SU-DHL-6 (cell line): ENCODE measurements around the gene RDH8.

Experiments used
- H2AFZ ChIP-seq: fragments of 200-600 bp; sonication (generic); 2 replicates; pipeline ENCODE4 v1.6.1; 2014; ENCODE audit warnings: low read depth, mild to moderate bottlenecking, moderate library complexity, mixed read lengths, antibody characterized with exemption, low read length; ENCODE audit not compliant: severe bottlenecking
- H3F3A ChIP-seq: fragments of 200-600 bp; shearing (Covaris generic); 2 replicates; pipeline ENCODE4 v1.6.0; 2016; ENCODE audit warnings: antibody characterized with exemption, mild to moderate bottlenecking; ENCODE audit not compliant: insufficient read depth
- H3K27ac ChIP-seq: fragments of 200-600 bp; sonication (generic); 2 replicates; pipeline ENCODE4 v1.5.1; 2016; ENCODE audit warnings: low read depth, mild to moderate bottlenecking, low read length, moderate library complexity, mixed read lengths
- H3K27me3 ChIP-seq: fragments of 200-600 bp; sonication (generic), shearing (Covaris generic); 2 replicates; pipeline ENCODE4 v1.6.0; 2014; ENCODE audit warnings: mild to moderate bottlenecking, low read length
- H3K36me3 ChIP-seq: fragments of 200-600 bp; sonication (generic); 2 replicates; pipeline ENCODE4 v1.6.1; 2014; ENCODE audit warnings: mild to moderate bottlenecking, low read length, mixed read lengths
- H3K4me2 ChIP-seq: fragments of 300-600, 200-600 bp; shearing (Covaris generic), sonication (generic); 2 replicates; pipeline ENCODE4 v1.6.0; 2014; ENCODE audit warnings: low read length, low read depth, mild to moderate bottlenecking; ENCODE audit not compliant: poor library complexity, severe bottlenecking
- H3K4me3 ChIP-seq: fragments of 200-600 bp; sonication (generic); 2 replicates; pipeline ENCODE4 v1.5.1; 2014; ENCODE audit warnings: antibody characterized with exemption, low read length, mild to moderate bottlenecking, mixed read lengths; ENCODE audit not compliant: insufficient read depth, poor library complexity, severe bottlenecking
- H3K79me2 ChIP-seq: fragments of 200-600 bp; sonication (generic); 2 replicates; pipeline ENCODE4 v1.6.1; 2014; ENCODE audit warnings: mild to moderate bottlenecking, low read length, moderate library complexity; ENCODE audit not compliant: insufficient read depth
- H3K9ac ChIP-seq: fragments of 200-600 bp; sonication (generic); 2 replicates; pipeline ENCODE4 v1.7.0; 2014; ENCODE audit warnings: mild to moderate bottlenecking, low read length
- H3K9me2 ChIP-seq: fragments of 200-600 bp; sonication (generic); replicated peaks from 2 replicates; pipeline ENCODE4 v1.6.1; 2014; ENCODE audit warnings: low read length; ENCODE audit not compliant: insufficient read depth
- H3K9me3 ChIP-seq: fragments of 200-600 bp; sonication (generic); 2 replicates; pipeline ENCODE4 v1.6.1; 2014; ENCODE audit warnings: low read length, mixed read lengths; ENCODE audit not compliant: insufficient read depth
- H4K20me1 ChIP-seq: fragments of 200-600 bp; sonication (generic); 2 replicates; pipeline ENCODE4 v1.6.1; 2014; ENCODE audit warnings: low read depth, mild to moderate bottlenecking, antibody characterized with exemption, low read length, moderate library complexity, mixed read lengths
- CTCF ChIP-seq: fragments of 200-600 bp; sonication (generic); IDR thresholded peaks from one replicate; pipeline ENCODE4 v1.5.1; 2017; ENCODE audit warnings: antibody characterized with exemption, mild to moderate bottlenecking, low read length, moderate library complexity; ENCODE audit not compliant: insufficient read depth, poor library complexity, severe bottlenecking
- EZH2phosphoT487 ChIP-seq: fragments of 200-600 bp; sonication (generic), shearing (Covaris generic); conservative IDR thresholded peaks from 2 replicates; pipeline ENCODE4 v1.6.1; 2018; ENCODE audit warnings: mild to moderate bottlenecking, antibody characterized with exemption, low read length, moderate library complexity, mixed read lengths

RDH8 gene

GRCh38 chr19:10033614-10034013 is 20.3 kb downstream of the RDH8 start:
- H3K27me3 ChIP-seq = no peaks in the 10 kb centered on the region
- H3K36me3 ChIP-seq = no peaks in the 10 kb centered on the region
- H3K27ac ChIP-seq = no peak overlapping the region
- no peaks in the 10 kb centered on the region for H4K20me1 ChIP-seq
- no peak overlapping the region for H3K9ac ChIP-seq
- no peak overlapping the region for H3K4me3 ChIP-seq
- no peak for TF ChIP-seq CTCF
- no peak for TF ChIP-seq EZH2phosphoT487
- H3K79me2 ChIP-seq = no peaks in the 10 kb centered on the region
- no peak overlapping the region for H3K4me2 ChIP-seq
- H3K9me3 ChIP-seq = no peaks in the 10 kb centered on the region
- H2AFZ ChIP-seq = no peak overlapping the region
- no peaks in the 10 kb centered on the region for H3K9me2 ChIP-seq
- H3F3A ChIP-seq = no peaks in the 10 kb centered on the region

- Histone ChIP-seq H3K9me2 (no peaks in the 10 kb centered on the region), H3K79me2 (no peaks in the 10 kb centered on the region), H2AFZ (no peak overlapping the region), H3K9ac (no peak overlapping the region), H3F3A (no peaks in the 10 kb centered on the region), H3K4me3 (no peak overlapping the region), H3K36me3 (no peaks in the 10 kb centered on the region), H4K20me1 (no peaks in the 10 kb centered on the region), H3K27ac (no peak overlapping the region), H3K4me2 (no peak overlapping the region), H3K9me3 (no peaks in the 10 kb centered on the region), H3K27me3 (no peaks in the 10 kb centered on the region)
- TF ChIP-seq EZH2phosphoT487 = no peak
- TF ChIP-seq CTCF = no peak
These were observed 23.4 kb downstream of the RDH8 start for GRCh38 chr19:10036601-10037071.

GRCh38 chr19:10037367-10037766 is 24.1 kb downstream of the RDH8 start:
- Histone ChIP-seq H3K36me3 (no peaks in the 10 kb centered on the region), H2AFZ (no peak overlapping the region), H3K4me3 (no peak overlapping the region), H3K27ac (no peak overlapping the region), H3K9me2 (no peaks in the 10 kb centered on the region), H3K9ac (no peak overlapping the region), H3K27me3 (no peaks in the 10 kb centered on the region), H3F3A (no peaks in the 10 kb centered on the region), H3K4me2 (no peak overlapping the region), H4K20me1 (no peaks in the 10 kb centered on the region), H3K79me2 (no peaks in the 10 kb centered on the region), H3K9me3 (no peaks in the 10 kb centered on the region)
- TF ChIP-seq CTCF (no peak), EZH2phosphoT487 (no peak)

- H3K79me2 ChIP-seq = no peaks in the 10 kb centered on the region
- H3K27me3 ChIP-seq = no peaks in the 10 kb centered on the region
- no peak overlapping the region for H2AFZ ChIP-seq
- H3F3A ChIP-seq = no peaks in the 10 kb centered on the region
- H3K9me2 ChIP-seq = no peaks in the 10 kb centered on the region
- H3K9me3 ChIP-seq = no peaks in the 10 kb centered on the region
- no peaks in the 10 kb centered on the region for H3K36me3 ChIP-seq
- H3K27ac ChIP-seq = no peak overlapping the region
- H4K20me1 ChIP-seq = no peaks in the 10 kb centered on the region
- H3K4me3 ChIP-seq = no peak overlapping the region
- TF ChIP-seq EZH2phosphoT487 = no peak
- TF ChIP-seq CTCF = no peak
- no peak overlapping the region for H3K9ac ChIP-seq
- no peak overlapping the region for H3K4me2 ChIP-seq
These were observed 24.5 kb downstream of the RDH8 start for GRCh38 chr19:10037809-10038208.
